Endometrial microvascular endothelial cells (primary cell): ENCODE measurements around the gene PPP4R2. TPM values are rescaled to one million over a fixed set of nuclear protein-coding genes. Genes with fewer than 3 reads are reported as not detected.

ENCODE experiments used
- in situ Hi-C: cut with HindIII; loops from 2 replicates; pipeline ENCODE4 v1.10.0; 2017; ENCODE audit warnings: low sequenced_read_pairs, low pct_unique_long_range_greater_than_20kb; ENCODE audit errors: inconsistent ontology term
- total RNA-seq: library from RNA; depleted of rRNA; stranded (reverse); fragments of >200 nt; gene quantifications from one replicate; pipeline ENCODE4 v1.2.3, GENCODE V29; 2015; ENCODE audit errors: inconsistent ontology term

PPP4R2 gene, protein sequence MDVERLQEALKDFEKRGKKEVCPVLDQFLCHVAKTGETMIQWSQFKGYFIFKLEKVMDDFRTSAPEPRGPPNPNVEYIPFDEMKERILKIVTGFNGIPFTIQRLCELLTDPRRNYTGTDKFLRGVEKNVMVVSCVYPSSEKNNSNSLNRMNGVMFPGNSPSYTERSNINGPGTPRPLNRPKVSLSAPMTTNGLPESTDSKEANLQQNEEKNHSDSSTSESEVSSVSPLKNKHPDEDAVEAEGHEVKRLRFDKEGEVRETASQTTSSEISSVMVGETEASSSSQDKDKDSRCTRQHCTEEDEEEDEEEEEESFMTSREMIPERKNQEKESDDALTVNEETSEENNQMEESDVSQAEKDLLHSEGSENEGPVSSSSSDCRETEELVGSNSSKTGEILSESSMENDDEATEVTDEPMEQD
- total RNA-seq: 42.5 TPM

DNA sequence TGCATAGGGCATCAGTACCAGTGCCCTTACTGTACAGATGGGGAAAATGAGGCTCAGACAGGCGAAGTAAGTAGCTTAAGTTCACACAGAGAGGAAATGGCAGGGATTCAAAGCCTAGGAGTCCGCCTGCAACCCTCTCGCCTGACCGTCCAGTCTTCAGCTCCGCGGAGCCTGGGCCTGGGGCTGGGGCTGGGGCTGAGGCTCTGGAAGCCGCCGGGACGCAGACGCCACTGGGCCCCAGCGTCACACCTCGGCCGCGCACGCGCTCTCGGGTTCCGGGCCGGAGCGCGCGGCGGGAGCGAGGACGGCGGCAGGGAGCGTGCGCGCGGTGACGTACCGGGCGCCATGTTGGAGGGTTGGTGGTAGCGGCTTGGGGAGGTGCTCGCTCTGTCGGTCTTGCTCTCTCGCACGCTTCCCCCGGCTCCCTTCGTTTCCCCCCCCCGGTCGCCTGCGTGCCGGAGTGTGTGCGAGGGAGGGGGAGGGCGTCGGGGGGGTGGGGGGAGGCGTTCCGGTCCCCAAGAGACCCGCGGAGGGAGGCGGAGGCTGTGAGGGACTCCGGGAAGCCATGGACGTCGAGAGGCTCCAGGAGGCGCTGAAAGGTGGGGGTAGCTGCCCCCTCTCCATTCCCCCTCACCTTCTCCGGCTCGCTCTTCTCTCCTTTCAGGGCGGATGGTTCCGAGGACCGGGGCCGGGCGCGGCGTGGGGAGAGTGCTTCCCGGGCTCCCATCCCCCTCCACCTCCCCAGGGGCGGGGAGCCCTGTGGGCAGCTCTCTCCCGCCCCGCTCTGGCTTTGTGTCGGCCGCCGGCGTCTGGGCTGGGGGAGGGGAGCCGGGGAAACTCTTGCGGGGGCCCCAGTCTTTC lies at the start of gene PPP4R2:
PPP4R2 (plus strand) TSS at position 339 of the 861 bp plus-strand sequence; CDS start at position 566, 227 bp downstream.
- in situ Hi-C loops: no loop called here

DNA sequence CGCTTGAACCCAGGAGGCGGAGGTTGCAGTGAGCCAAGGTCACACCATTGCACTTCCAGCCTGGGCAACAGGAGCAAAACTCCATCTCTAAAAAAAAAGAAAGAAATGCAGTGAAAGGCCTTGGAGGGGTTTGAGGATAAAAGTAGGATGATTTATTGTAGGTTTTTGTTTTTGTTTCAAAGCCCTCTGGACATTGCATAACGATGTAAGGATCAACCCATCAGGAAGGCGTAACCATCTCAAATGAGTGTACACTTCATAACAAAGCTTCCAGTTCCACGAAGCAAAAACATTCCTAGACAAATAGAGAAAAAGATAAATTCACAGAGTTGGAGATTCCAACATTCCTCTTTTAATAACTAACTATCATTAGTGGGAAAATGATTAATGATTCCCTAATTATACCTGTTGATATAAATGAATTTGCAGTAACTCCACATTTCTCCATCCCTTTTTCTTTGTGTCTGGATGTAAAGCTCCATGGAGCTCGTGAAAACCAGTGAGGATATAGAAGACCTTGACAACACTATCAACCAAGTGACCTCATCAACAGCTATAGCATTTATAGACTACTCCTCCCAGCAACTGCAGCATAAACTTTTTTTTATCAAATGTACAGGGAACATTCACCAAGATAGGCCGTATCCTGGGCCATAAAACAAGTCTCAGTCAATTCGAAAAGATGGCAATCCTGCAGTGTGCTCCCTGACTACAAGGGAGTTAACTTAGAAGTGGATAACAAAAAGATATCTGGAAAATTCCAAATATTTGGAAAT lies 48.7 kb upstream of the PPP4R2 start:
- in situ Hi-C loops: no loop called here

DNA sequence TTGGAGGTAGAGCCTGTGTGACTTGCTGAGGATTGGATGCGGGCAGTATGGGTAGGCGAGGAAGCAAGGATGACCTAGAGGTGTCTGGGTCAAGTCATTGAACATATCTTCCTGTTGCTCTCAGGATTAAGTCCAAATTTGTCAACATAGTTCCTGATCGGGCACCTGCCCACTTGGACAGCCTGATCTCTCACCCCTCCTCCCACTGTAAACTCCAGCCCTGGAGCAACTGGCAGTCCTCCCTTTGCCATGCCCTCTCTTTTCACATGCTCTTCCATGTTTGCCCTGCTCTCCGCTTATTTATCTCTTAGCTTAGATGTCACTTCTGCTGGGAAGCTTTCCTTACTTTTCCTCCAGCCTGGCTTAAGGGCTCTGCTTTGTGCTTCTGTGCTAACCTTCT lies 47.6 kb upstream of the PPP4R2 start:
- in situ Hi-C loops: no loop called here

DNA sequence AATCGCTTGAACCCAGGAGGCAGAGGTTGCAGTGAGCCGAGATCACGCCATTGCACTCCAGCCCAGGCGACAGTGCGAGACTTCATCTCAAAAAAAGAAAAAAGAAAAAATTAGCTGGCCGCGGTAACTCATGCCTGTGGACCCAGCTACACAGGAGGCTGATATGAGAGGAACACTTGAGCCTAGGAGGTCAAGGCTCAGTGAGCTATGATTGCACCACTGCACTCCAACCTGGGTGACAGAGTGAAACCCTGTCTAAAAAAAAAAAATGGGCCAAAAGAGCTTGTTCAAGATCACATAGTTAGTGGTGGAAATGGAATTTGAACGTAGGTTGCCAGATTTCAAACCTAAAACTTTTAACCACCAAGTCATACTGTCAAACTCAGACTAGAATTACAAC lies 46.2 kb upstream of the PPP4R2 start:
- in situ Hi-C loops: no loop called here

DNA sequence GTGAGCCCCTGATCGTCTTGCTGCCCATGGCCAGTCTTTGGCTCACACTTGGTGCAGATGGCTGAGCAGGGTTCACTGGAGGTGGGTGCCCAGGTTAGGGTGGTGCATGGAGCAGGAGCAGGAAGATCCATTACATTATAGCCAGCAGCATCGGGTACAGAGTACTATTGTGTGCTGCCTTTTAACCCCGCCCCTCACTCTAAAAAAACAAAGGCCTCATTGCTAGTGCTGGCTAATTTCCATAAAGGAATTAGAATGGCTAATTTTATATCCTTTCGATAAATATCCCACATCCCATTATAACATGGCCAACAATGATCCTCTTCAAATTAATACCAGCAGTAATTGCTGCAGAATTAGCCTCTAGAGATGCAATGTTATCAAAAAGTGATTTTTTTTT lies 45.8 kb upstream of the PPP4R2 start:
- in situ Hi-C loops: no loop called here

DNA sequence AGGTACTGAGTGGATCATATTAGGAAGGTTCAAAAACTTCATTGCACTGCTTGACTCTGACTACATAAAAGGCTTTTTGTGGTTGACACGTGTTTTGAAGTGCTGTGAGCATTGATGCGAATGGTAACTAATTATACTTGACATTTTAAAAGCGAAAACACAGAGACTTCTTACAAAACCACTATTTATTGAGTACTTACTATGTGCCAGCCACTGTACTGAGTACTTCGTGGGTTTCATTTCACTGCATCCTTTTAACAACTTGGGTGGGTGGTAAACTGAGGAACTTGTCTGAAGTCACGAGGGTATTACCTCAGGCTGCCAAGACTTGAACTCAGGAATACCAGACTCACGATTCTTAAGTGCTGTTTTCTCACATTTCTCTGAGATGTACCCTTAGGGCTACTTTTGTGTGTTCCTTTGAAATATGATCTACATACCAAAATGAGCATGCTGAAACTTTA lies 45.3 kb upstream of the PPP4R2 start:
- in situ Hi-C loops: no loop called here

DNA sequence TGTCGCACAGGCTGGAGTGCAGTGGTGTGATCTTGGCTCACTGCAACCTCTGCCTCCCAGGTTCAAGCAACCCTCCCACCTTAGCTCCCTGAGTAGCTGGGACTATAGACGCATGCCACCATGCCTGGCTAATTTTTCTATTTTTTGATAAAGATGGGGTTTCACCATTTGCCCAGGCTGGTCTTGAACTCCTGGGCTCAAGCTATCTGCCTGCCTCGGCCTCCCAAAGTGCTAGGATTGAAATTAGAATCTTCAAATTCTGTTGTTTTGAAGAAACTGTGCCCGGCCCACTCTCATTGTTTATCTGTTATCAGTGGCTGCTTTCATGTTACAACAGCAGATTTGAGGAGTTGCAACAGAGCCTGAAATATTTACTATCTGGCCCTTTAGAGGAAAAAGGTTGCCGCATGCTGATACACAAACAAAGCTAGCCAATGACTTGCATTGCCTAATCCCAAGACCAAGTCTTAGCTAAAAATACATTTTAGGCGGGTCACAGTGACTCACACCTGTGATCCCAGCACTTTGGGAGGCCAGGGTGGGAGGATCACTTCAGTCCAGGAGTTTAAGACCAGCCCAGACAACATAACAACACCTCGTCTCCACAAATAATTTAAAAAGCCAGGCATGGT lies 43.2 kb upstream of the PPP4R2 start:
- in situ Hi-C loops: no loop called here

DNA sequence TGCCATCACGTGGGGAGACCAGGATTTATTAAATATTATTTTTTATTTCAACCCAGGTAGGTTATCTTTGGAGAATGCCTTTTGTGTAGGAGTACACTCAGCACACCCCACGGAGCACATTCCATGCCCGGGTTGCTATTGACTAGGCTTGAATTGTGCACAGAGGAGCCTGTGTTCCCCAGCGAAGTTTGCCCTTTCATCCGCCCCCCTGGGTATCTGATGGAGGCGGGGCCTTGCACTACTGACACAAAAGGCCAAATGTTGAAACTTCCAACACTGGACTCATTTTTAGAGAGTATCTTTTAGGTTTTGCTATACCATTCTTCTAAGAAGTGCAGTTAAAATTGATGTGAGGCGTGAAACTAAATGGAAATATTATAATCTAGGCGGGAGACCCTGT lies 39.3 kb upstream of the PPP4R2 start:
- in situ Hi-C loops: no loop called here

DNA sequence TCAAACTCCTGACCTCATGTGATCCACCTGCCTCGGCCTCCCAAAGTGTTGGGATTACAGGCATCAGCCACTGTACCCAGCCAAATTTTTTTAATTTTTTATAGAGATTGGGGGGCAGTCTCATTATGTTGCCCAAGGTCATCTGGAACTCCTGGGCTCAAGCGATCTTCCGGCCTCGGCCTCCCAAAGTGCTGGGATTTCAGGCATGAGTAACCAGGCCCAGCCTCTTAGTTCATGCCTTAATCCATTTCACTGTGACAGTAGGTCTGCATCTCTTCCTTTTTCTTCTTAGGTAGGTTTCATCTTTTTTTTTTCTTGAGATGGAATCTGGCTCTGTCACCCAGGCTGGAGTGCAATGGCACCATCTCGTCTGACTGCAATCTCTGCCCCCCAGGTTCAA lies 37.3 kb upstream of the PPP4R2 start:
- in situ Hi-C loops: no loop called here

DNA sequence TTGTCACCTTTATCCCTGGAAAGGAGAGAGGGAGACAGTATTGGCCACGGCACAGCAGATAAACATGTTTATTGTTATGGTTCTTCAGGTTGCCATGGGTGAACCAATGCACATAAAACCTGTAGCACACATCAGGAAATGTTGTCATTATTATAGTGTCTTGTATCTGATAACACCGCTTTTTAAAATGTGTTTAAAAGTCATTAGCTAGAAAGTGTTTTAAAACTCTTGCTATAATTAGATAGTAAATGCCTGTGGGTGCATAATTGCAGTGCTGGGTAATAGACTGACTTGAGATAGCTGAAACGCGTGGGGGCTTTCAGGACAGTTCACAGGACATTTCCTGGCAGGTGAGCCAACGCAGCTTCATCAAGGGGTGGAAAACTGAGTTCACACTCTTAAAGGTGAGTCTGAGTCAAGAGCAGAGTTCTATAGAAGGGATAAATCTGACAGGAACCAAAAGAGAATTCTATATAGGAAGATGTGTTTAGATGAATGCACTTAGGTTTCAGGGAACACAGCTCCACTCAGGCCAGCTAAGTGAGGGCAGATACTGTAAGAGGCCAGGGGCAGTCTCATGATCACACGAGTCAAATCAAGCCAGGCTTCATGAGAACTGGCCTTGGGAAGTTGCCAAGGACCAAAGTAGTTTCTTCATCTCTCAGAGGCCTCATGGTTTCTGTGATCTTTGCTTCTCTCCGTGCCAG lies 35.6 kb upstream of the PPP4R2 start:
- in situ Hi-C loops: no loop called here

DNA sequence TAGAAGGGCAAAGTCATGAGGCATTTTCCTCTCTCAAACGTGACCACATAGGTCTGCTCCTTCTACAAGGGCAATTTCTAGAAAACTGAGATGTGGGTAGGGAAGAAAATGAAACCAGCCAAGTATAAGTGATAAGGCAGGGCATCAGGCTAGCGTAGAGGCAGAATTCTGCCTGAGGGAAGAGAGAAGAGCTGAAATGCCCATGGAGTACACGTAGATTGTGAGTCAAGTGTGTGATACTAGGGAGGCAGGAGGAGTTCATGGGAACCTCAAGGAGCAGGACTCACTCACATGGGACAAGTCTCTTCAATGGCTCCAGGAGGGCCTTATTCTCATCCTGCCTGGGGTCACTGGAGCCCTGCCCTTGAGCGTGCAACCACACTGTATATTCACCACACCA lies 34.9 kb upstream of the PPP4R2 start:
- in situ Hi-C loops: no loop called here

DNA sequence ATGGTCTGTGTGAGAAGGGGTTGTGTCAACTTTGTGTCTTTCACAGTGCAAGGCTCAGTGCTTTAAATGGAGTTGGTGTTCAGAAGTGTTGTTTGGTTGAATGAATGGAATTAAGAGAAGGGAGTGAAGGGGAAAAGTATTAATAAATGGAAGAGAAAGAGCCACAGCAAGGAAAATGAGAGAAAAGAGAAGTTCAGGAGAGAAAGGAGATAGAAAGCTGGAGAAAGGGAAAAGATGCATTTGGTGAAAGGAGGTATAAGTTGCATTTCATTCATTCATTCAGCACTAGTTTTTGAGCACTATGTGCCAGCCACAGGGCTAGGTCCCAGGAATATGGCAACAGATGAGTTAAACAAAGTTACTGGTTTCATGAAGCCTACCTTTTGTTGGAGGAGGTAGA lies 34.3 kb upstream of the PPP4R2 start:
- in situ Hi-C loops: no loop called here

DNA sequence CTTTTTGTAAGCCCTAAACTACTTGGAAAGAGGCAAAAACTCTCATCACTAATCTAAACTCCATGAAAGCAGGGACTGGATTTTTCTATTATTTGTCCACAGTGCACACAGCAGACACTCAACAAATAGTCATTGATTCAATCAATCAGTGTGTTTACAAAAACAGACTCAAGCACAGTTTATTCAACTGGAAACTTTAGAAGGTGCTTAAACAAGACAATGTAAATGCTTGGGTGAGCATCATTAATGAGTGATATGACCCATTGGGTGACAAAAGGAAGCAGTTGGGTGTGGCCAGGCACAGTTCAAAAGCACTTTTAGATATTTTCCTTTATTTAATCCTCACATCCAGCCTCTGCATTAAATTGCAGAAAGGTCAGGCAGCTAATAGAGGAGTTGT lies 32.0 kb upstream of the PPP4R2 start:
- in situ Hi-C loops: no loop called here

DNA sequence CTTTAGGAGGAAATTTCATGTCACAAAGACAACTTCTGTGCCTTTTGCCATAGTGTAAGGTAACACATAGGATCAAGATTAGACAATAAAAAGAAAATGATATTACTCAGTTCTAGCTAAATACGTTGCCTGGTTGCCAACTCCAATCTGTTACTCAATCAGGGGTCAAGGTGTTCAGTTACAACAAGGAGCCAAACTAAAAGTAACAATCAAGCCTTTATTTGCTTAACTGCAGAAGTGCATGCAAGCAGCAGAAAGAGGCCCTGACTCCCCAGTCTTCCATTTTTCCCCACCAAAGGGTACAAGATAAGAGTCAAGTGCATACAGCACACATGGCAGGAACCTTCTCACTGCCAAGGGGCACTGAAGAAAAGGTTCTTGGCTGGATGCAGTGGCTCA lies 28.3 kb upstream of the PPP4R2 start:
- in situ Hi-C loops: no loop called here

DNA sequence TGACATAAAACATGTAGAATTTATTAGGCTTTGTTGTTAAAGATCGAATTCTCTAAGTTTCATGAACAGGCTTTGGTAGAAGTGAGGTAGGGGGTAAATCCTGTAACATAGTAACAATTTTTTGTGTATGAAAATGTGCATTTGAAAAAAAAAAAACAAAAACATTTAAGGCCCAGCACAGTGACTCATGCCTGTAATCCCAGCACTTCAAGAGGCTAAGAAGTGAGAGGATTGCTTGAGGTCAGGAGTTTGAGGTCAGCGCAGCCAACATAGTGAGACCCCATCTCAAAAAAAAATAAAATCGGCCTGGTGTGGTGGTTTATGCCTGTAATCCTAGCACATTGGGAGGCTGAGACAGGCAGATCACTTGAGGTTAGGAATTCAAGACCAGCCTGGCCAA lies 26.8 kb upstream of the PPP4R2 start:
- in situ Hi-C loops: no loop called here

DNA sequence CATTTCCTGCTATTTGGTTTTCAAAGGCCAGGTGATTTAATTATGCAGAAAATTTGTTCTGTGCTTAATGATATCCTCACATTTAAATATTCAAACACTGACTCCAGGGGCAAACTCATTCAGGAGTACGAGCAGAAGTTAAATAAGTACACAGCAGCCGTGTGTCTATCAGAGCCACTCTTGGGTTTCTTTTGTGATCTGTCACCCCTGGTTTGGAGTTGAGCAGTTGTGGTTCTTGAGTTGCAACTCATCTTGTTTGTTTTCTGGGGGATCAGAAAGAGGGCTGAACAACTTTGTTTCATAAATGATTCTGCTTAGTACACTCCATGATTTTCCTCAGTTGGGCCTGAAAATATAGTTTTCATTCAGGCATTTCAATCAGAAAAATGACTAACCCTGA lies 25.7 kb upstream of the PPP4R2 start:
- in situ Hi-C loops: no loop called here

DNA sequence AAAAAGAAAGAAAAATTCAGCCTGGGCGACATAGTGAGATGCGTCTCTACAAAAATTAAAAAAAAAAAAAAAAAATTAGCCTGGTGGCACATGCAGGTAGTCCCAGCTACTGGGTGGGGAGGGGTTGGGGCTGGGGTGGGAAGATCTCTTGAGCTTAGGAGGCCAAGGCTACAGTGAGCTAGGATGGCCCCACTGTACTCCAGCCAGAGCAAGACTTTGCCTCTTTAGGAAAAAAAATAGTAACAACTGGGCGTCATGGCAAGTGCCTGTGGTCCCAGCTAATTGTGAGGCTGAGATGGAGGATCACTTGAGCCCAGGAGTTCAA lies 23.9 kb upstream of the PPP4R2 start:
- in situ Hi-C loops: no loop called here

DNA sequence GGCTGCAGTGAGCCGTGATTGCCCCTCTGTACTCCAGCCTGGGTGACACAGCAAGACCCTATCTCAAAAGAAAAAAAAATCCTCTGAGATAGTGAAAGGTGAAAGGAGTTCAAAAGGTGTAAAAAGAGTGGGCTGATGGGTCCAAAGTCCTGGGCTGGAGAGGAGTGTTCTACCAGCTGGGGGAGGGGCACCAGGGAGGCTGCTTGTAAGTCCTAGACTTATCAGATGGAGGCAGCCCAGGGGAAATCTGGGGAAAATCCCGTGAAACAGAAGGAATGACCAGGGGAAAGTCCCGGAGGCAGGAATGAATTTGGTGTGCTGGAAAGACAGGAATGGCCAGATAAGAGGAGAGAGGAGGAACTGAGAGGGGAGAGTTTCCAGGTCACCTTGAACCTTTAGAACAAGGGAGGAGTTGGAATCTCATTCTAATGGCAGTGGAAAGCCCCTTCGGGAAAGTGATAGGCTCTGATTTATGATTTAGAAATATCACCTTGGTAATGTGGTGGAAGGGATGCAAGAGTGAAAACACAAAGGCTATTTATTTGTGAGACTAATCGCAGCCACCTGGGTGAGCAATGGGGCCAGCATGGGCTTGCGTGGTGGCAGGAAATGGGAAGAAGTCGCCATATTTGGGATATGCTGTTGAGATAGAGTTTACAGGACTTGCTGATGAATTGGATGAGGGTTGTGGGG lies 23.4 kb upstream of the PPP4R2 start:
- in situ Hi-C loops: no loop called here
